ENCODE results near the gene PCSK6.

Gene PCSK6

GRCh38 chr15:101444015-101444414 is 45.5 kb downstream of the PCSK6 start:
- no peak for TF ChIP-seq YY1 (IDR thresholded peaks at IDR 0.05; ENCODE audit: low read depth)
- no peak for TF ChIP-seq EP300 (IDR thresholded peaks at IDR 0.05; ENCODE audit: borderline replicate concordance)
- TF ChIP-seq REST (IDR thresholded peaks at IDR 0.05; ENCODE audit: low read depth), result no peak
- no peak for TF ChIP-seq TCF12 (IDR thresholded peaks at IDR 0.05; ENCODE audit: low read depth)
- TF ChIP-seq TAF1 (IDR thresholded peaks at IDR 0.05; ENCODE audit: low read depth), result no peak
- no peak for TF ChIP-seq USF1 (IDR thresholded peaks at IDR 0.05)
- TF ChIP-seq NFIC (IDR thresholded peaks at IDR 0.05), result no peak

- no peak for TF ChIP-seq ZBTB7A (IDR thresholded peaks at IDR 0.05; ENCODE audit: low read depth)
- no peak for TF ChIP-seq MAX (IDR thresholded peaks at IDR 0.05)
- no peak for TF ChIP-seq TEAD4 (IDR thresholded peaks at IDR 0.05)
- no peak for TF ChIP-seq RAD21 (IDR thresholded peaks at IDR 0.05; ENCODE audit: low read depth)
- TF ChIP-seq REST (IDR thresholded peaks at IDR 0.05; ENCODE audit: low read depth), result no peak
- no peak for TF ChIP-seq USF1 (IDR thresholded peaks at IDR 0.05)
- no peak for TF ChIP-seq NFIC (IDR thresholded peaks at IDR 0.05)
- TF ChIP-seq EP300 (IDR thresholded peaks at IDR 0.05; ENCODE audit: borderline replicate concordance), result no peak
- TF ChIP-seq CREB1 (IDR thresholded peaks at IDR 0.05; ENCODE audit: low read depth), result no peak
- no peak for TF ChIP-seq TCF12 (IDR thresholded peaks at IDR 0.05; ENCODE audit: low read depth)
- TF ChIP-seq EGR1 (IDR thresholded peaks at IDR 0.05), result no peak
Observed at GRCh38 chr15:101442272-101442671, 47.2 kb downstream of the PCSK6 start.

GRCh38 chr15:101441696-101442095 is 47.8 kb downstream of the PCSK6 start:
- TF ChIP-seq CEBPB (IDR thresholded peaks at IDR 0.05) (no peak), USF1 (IDR thresholded peaks at IDR 0.05) (no peak), TCF12 (IDR thresholded peaks at IDR 0.05; ENCODE audit: low read depth) (no peak), NFIC (IDR thresholded peaks at IDR 0.05) (no peak), TAF1 (IDR thresholded peaks at IDR 0.05; ENCODE audit: low read depth) (no peak), CREB1 (IDR thresholded peaks at IDR 0.05; ENCODE audit: low read depth) (no peak), TEAD4 (IDR thresholded peaks at IDR 0.05) (no peak), FOXM1 (IDR thresholded peaks at IDR 0.05; ENCODE audit: borderline replicate concordance, low read depth) (no peak), YY1 (IDR thresholded peaks at IDR 0.05; ENCODE audit: low read depth) (no peak), RAD21 (IDR thresholded peaks at IDR 0.05; ENCODE audit: low read depth) (no peak), EGR1 (IDR thresholded peaks at IDR 0.05) (no peak), REST (IDR thresholded peaks at IDR 0.05; ENCODE audit: low read depth) (no peak), EP300 (IDR thresholded peaks at IDR 0.05; ENCODE audit: borderline replicate concordance) (no peak), ZBTB7A (IDR thresholded peaks at IDR 0.05; ENCODE audit: low read depth) (no peak), MAX (IDR thresholded peaks at IDR 0.05) (no peak)

GRCh38 chr15:101440846-101441590 is 48.5 kb downstream of the PCSK6 start:
- TF ChIP-seq YY1 (IDR thresholded peaks at IDR 0.05; ENCODE audit: low read depth), result no peak
- no peak for TF ChIP-seq MAX (IDR thresholded peaks at IDR 0.05)
- no peak for TF ChIP-seq REST (IDR thresholded peaks at IDR 0.05; ENCODE audit: low read depth)
- TF ChIP-seq TCF12 (IDR thresholded peaks at IDR 0.05; ENCODE audit: low read depth), result no peak
- no peak for TF ChIP-seq FOXM1 (IDR thresholded peaks at IDR 0.05; ENCODE audit: borderline replicate concordance, low read depth)
- TF ChIP-seq CEBPB (IDR thresholded peaks at IDR 0.05), result no peak
- no peak for TF ChIP-seq USF1 (IDR thresholded peaks at IDR 0.05)
- TF ChIP-seq TEAD4 (IDR thresholded peaks at IDR 0.05), result no peak
- no peak for TF ChIP-seq ZBTB7A (IDR thresholded peaks at IDR 0.05; ENCODE audit: low read depth)
- no peak for TF ChIP-seq EGR1 (IDR thresholded peaks at IDR 0.05)
- TF ChIP-seq RAD21 (IDR thresholded peaks at IDR 0.05; ENCODE audit: low read depth), result no peak
- TF ChIP-seq NFIC (IDR thresholded peaks at IDR 0.05), result no peak
- TF ChIP-seq EP300 (IDR thresholded peaks at IDR 0.05; ENCODE audit: borderline replicate concordance), result no peak
- TF ChIP-seq CREB1 (IDR thresholded peaks at IDR 0.05; ENCODE audit: low read depth), result no peak
- TF ChIP-seq TAF1 (IDR thresholded peaks at IDR 0.05; ENCODE audit: low read depth), result no peak

All from Ishikawa (cell line).